ENCODE measurements around the gene CSTPP1.
"Not testable (repeated sequence)": the region's sequence is repeated elsewhere in the genome, so short reads cannot be mapped to it uniquely, and the experiment has no call there.

Gene CSTPP1

DNA sequence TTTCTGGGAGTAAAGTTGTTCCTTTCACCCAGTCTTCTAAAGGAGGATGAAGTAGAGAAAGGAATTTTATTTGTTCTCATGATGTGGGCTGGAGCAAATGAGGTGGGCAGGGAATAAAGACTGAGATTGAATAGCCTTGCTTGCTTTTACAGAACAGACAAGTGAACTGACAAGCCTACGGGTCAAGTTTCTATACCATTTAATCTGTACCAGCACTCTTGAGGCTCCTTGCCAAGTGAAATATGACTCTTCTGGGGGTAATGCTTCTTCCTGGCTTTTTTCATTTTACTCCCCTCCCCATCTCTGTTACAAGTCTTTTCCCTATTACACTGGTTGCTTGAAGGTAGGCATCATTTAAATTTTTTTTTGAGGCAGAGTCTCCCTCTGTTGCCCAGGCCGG is 54.8 kb downstream of the CSTPP1 start:
- DNase-seq (ENCODE audit: low read depth), result no peak

DNA sequence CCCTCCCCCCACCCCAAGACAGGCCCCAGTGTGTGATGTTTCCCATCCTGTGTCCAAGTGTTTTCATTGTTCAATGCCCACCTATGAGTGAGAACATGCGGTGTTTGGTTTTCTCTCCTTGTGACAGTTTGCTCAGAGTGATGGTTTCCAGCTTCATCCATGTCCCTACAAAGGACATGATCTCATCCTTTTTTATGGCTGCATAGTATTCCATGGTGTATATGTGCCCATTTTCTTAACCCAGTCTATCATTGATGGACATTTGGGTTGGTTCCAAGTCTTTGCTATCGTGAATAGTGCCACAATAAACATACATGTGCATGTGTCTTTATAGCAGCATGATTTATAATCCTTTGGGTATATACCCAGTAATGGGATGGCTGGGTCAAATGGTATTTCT is 55.8 kb downstream of the CSTPP1 start:
- DNase-seq (ENCODE audit: low read depth), result not testable (repeated sequence)

- not testable (repeated sequence) for DNase-seq (ENCODE audit: low read depth)
Observed at GRCh38 chr11:46997796-46998195, 61.2 kb downstream of the CSTPP1 start.

- no peak for DNase-seq (ENCODE audit: low read depth)
Observed at GRCh38 chr11:46999217-46999616, 62.7 kb downstream of the CSTPP1 start.

GRCh38 chr11:47000033-47000432 is 63.5 kb downstream of the CSTPP1 start:
- no peak for DNase-seq (ENCODE audit: low read depth)

- DNase-seq (ENCODE audit: low read depth), result no peak
Observed at GRCh38 chr11:47001781-47002181, 65.2 kb downstream of the CSTPP1 start.

DNA sequence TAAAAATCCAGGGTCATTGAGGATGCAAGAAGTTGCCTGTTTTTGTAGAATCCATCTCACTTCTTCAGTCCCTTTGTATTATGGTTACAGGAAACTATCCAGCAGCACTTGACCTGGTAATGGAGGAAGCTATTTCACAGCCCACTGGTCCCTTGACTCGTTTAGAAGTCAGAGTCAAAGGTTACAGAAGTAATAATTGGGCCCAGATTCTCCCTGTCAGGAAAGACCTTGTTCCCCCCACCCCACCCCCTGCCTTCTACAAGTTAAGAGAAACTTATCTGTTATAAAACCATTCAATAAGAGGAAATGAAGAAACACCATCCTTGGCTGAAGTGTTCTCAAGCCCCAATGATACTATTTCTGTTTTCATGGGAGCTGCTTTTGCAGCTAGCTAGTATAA is 65.8 kb downstream of the CSTPP1 start:
- DNase-seq (ENCODE audit: low read depth), result no peak

DNA sequence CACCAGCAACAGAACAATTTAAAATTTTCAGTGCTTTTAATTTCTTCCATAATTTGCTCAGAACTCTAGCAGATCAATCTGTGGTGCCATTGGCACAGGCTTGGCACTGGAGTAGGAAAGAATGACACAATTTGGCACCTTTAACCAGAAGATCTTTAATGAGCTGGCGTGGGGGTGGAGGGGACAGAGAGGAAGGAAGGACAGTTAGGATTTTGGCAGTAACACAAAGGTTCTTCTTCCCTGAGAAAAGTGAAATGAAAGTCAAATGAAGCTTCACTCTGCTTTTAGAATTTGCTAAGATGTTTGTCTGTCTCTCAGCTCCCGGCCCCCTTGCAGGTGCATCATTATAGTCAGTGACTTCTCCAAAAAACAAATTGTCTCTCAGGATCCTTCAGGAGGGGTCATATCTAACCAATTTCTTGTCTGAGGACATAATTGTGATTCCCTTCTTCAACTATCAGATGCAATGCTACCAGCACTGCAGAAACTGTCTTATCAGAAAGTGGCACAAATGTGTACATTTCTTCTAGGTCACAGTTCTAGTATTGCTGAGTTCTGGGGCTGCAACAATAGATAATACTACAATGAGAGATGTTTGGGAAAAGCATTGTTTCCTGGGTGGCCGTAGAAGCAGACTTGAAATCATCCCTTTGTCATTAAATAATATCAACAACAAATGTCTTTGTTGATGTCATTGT is 66.8 kb downstream of the CSTPP1 start:
- no peak for DNase-seq (ENCODE audit: low read depth)

DNA sequence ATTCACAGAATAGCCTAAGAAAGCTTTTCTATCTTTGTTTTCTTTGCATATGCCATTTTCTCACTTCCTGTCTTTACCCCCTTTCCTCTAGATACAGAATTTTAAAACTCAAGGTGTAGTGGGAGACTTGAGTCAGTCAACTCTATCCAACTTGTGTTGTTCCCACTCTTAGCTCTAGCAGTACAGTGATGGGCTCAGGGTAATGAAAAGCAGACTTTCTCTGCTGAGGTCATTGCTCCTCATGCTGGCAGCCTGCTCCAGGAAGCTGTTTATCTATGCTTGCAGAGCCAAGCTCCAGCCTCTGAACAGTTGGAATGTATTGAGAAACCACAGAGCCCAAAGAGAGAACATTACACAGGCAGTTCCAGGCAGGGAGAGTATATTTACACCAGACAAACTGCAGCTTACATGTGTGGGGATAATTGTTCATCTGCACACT is 68.1 kb downstream of the CSTPP1 start:
- no peak for DNase-seq (ENCODE audit: low read depth)

- no peak for DNase-seq (ENCODE audit: low read depth)
Observed at GRCh38 chr11:47005441-47005840, 68.9 kb downstream of the CSTPP1 start.

GRCh38 chr11:47007579-47007978 is 71.0 kb downstream of the CSTPP1 start:
- DNase-seq (ENCODE audit: low read depth), result no peak

- no peak for DNase-seq (ENCODE audit: low read depth)
Observed at GRCh38 chr11:47010179-47010578, 73.6 kb downstream of the CSTPP1 start.

DNA sequence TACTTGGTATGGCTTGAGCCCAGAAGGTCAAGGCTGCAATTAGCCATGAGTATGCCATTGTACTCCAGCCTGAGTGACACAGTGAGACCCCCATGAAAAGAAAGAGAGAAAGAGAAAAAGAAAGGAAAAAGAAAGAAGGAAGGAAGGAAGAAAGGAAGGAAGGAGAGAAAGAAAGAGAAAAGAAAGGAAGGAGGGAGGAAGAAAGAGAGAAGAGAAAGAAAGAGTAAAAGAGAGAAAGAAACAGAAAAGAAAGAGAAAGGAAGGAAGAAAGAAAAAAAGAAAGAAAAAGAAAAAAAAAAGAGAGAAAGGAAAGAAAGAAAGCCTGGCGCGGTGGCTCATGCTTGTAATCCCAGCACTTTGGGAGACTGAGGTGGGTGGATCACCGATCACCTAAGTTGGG is 77.5 kb downstream of the CSTPP1 start:
- DNase-seq (ENCODE audit: low read depth), result no peak

GRCh38 chr11:47018637-47019036 is 82.1 kb downstream of the CSTPP1 start:
- DNase-seq (ENCODE audit: low read depth), result no peak

DNA sequence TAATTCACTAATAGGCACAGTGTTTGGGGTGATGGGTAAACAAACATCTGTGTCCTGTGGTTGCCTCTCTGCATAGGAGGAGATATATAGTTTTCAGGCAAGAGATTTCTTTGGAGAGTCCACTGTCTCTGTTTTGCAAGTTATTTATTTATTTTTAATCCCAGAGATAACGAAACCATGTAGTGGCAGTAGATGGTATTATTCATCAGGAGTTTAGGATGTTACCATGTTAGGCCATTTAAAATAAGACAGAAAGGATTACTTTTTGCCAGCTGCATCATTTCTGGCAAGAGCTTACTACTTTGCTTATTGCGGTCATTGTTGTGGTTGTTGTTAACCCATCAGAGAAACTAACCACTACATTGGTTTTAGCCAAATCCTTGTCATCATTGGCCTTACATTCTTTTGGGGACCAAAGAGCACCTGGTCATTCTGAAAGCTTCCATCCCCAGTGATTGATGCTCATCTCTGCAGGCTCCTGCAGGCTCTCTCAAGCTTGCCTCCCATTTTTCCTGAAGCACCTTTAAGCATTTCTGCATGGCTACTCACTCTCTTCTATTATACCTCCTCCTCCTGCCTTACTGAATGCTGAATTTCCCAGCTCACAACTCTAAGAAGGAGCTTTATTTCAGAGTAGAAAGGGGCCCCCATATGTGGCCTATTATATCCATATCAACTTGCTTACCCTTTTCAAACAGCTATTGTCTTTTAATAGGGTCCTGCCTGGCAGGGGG is 84.4 kb downstream of the CSTPP1 start:
- DNase-seq (ENCODE audit: low read depth), result no peak

- DNase-seq (ENCODE audit: low read depth), result no peak
Observed at GRCh38 chr11:47021527-47021818, 84.9 kb downstream of the CSTPP1 start.

- DNase-seq (ENCODE audit: low read depth), result no peak
Observed at GRCh38 chr11:47021965-47022364, 85.4 kb downstream of the CSTPP1 start.

GRCh38 chr11:47028195-47029093 is 91.9 kb downstream of the CSTPP1 start:
- no peak for DNase-seq (ENCODE audit: low read depth)

DNA sequence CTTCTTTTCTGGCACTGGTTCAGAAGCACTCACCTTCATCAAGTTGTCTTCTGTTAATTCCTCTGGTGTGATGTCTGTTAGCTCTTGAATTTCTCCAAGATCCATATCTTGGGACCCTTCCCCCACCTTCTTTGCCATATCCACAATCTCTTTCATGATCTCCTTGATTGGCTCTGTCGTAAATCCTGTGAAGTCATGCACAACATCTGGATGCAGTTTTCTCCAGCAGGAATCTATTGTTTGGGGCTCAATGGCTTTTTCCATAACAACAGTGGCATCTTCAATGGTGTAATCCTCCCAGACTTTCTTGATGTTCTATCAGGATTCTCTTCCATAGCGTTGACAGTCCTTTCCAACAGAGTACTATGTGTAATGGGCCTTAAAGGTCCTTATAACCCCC is 96.9 kb downstream of the CSTPP1 start:
- no peak for DNase-seq (ENCODE audit: low read depth)

GRCh38 chr11:47034091-47034490 is 97.5 kb downstream of the CSTPP1 start:
- DNase-seq (ENCODE audit: low read depth), result no peak

GRCh38 chr11:47035108-47035507 is 98.5 kb downstream of the CSTPP1 start:
- DNase-seq (ENCODE audit: low read depth), result no peak

DNA sequence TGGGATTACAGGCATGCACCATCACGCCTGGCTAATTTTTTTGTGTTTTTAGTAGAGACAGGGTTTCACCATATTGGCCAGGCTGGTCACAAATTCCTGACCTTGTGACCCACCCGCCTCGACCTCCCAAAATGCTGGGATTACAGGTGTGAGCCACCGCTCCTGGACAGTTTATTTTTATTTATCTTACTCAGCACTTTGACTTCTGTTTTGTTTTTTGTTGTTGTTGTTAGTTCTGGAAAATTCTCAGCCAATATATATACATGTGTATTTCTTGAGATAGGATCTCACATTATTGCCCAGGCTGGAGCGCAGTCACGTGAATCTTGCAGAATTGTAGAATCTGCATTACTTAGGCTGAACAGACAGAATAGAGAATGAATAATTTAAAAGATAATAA is 107.6 kb downstream of the CSTPP1 start:
- no peak for DNase-seq (ENCODE audit: low read depth)

DNA sequence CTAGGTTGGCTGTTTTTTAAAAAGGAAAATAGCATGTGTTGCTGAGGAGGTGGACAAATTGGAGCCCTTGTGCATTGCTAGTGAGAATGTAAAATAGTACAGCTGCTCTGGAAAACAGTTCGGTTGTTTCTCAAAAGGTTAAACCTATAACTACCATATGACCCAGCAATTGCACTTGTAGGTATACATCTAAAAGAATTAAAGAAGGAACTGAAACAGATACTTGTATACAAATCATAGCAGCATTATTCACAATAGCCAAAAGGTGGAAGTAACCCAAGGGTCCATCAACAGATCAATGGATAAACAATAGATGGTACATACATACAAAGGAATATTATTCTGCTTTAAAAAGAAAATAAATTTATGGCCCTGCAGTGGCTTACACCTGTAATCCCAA is 111.4 kb downstream of the CSTPP1 start:
- no peak for DNase-seq (ENCODE audit: low read depth)

All from activated gamma-delta T cell treated with anti-CD3 and anti-CD28 coated beads, Interleukin-2, amount 50 U/mL, for 16 hours (primary cell).